DOHH2 (cell line): Measurements from ENCODE around the gene PTX4.

ENCODE experiments used
- EZH2phosphoT487 ChIP-seq: fragments of 200-600 bp; sonication (generic); IDR thresholded peaks from 2 replicates; pipeline ENCODE4 v1.6.1; 2017; ENCODE audit warnings: borderline replicate concordance, mild to moderate bottlenecking, antibody characterized with exemption, low read length, moderate library complexity, mixed read lengths
- TF ChIP-seq, protein P1 (sequence below): fragments of 200-600 bp; sonication (generic); IDR thresholded peaks from one replicate; pipeline ENCODE4 v1.5.1; 2014; ENCODE audit warnings: antibody characterized with exemption, mild to moderate bottlenecking, low read depth, low read length; ENCODE audit not compliant: poor library complexity, severe bottlenecking

DNA sequence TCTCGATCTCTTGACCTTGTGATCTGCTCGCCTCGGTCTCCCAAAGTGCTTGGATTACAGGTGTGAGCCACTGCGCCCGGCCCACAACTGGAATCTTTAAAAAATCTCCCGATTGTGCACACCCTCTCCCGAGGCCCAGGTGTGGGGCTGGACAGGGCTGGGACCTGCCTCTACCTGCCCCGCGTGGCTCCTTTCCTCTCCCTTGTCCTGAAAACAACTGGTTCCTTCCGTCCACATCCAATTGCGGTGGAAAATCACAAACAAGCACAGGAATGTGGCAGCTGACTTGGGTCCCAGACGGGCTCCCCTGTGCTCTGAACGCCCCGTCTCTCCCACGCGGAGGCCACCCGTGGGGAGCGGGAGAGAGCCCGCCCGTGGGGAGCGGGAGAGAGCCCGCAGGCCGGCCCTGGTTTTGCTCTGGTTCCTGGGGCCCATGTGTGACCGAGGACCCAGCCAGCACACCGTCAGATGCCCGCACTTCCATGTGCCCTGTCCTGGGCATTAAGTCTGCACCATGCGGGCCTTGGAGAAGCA lies 41.7 kb upstream of the PTX4 start:
- TF ChIP-seq, protein P1, sequence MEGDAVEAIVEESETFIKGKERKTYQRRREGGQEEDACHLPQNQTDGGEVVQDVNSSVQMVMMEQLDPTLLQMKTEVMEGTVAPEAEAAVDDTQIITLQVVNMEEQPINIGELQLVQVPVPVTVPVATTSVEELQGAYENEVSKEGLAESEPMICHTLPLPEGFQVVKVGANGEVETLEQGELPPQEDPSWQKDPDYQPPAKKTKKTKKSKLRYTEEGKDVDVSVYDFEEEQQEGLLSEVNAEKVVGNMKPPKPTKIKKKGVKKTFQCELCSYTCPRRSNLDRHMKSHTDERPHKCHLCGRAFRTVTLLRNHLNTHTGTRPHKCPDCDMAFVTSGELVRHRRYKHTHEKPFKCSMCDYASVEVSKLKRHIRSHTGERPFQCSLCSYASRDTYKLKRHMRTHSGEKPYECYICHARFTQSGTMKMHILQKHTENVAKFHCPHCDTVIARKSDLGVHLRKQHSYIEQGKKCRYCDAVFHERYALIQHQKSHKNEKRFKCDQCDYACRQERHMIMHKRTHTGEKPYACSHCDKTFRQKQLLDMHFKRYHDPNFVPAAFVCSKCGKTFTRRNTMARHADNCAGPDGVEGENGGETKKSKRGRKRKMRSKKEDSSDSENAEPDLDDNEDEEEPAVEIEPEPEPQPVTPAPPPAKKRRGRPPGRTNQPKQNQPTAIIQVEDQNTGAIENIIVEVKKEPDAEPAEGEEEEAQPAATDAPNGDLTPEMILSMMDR: no peak
- no peak for TF ChIP-seq EZH2phosphoT487
